NT2/D1 (cell line): ENCODE results near the gene USP8.

ENCODE experiments used
- DNase-seq: peaks from one replicate; pipeline ENCODE4 v3.0.0-alpha.2; 2011; ENCODE audit warnings: low read depth, low spot score
- H3K27me3 ChIP-seq: 2 replicates; pipeline ENCODE4 v1.6.0; 2011; ENCODE audit warnings: mild to moderate bottlenecking; ENCODE audit not compliant: insufficient read length, insufficient read depth
- H3K36me3 ChIP-seq: 2 replicates; pipeline ENCODE4 v1.6.1; 2011; ENCODE audit warnings: mild to moderate bottlenecking, low read length, mixed read lengths; ENCODE audit not compliant: insufficient read depth, insufficient read length
- H3K4me1 ChIP-seq: 2 replicates; pipeline ENCODE4 v1.5.1; 2011; ENCODE audit not compliant: insufficient read depth, insufficient read length
- H3K4me3 ChIP-seq: 2 replicates; pipeline ENCODE4 v1.5.1; 2011; ENCODE audit warnings: low read depth; ENCODE audit not compliant: insufficient read length
- H3K9ac ChIP-seq: 2 replicates; pipeline ENCODE4 v1.6.0; 2011; ENCODE audit warnings: low read depth; ENCODE audit not compliant: insufficient read length
- H3K9me3 ChIP-seq: 2 replicates; pipeline ENCODE4 v1.5.1; 2011; ENCODE audit warnings: mild to moderate bottlenecking, low read length; ENCODE audit not compliant: insufficient read depth
- SUZ12 ChIP-seq: IDR thresholded peaks from 2 replicates; pipeline ENCODE4 v1.6.1; 2011; ENCODE audit not compliant: insufficient read length, insufficient read depth; ENCODE audit errors: extremely low read depth
- YY1 ChIP-seq: IDR thresholded peaks from 2 replicates; pipeline ENCODE4 v1.6.1; 2011; ENCODE audit not compliant: insufficient read length, insufficient read depth
- ZNF274 ChIP-seq: IDR thresholded peaks from 2 replicates; pipeline ENCODE4 v1.6.1; 2011; ENCODE audit warnings: mild to moderate bottlenecking, low read depth, low read length

Gene USP8

DNA sequence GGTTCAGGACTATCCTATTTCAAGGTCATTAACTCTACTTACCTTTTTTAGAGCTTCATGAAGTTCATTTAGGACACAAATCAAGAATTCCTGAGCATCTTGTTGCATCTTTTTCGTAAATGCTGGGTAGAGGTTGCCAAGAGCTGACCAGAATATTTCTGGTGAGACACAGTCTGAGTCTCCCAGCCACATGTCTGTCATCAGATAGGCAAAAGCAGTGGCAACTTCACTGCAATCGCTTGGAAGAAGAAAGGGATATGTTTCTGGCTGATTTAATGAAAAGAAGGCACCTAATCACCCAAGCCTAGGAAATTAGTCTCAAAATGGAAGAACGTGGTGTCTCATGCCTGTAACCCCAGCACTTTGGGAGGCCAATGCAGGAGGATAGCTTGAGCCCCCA, 119.4 kb downstream of the USP8 start:
- Histone ChIP-seq H3K4me1 (no peaks in the 10 kb centered on the region), H3K36me3 (no peaks in the 10 kb centered on the region), H3K4me3 (no peak overlapping the region), H3K27me3 (no peaks in the 10 kb centered on the region), H3K9me3 (no peaks in the 10 kb centered on the region), H3K9ac (no peak overlapping the region)
- DNase-seq = no peak
- TF ChIP-seq YY1 (no peak), SUZ12 (no peak), ZNF274 (no peak)

- H3K4me1 ChIP-seq = no peaks in the 10 kb centered on the region
- H3K4me3 ChIP-seq = no peak overlapping the region
- TF ChIP-seq SUZ12 (no peak), YY1 (no peak), ZNF274 (no peak)
- H3K36me3 ChIP-seq = no peaks in the 10 kb centered on the region
- H3K9ac ChIP-seq = no peak overlapping the region
- H3K27me3 ChIP-seq = no peaks in the 10 kb centered on the region
- no peaks in the 10 kb centered on the region for H3K9me3 ChIP-seq
- no peak for DNase-seq
These were observed 120.2 kb downstream of the USP8 start for GRCh38 chr15:50544368-50544767.

GRCh38 chr15:50546566-50546965, 122.4 kb downstream of the USP8 start, which contains the start of gene USP50:
Gene USP50 (minus strand): TSS chr15:50546666. CDS start chr15:50546525, 141 bp downstream.
- H3K9me3 ChIP-seq = no peaks in the 10 kb centered on the region
- no peak within 1 kb of the TSS for H3K9ac ChIP-seq
- H3K4me3 ChIP-seq = no peak within 1 kb of the TSS
- DNase-seq = no peak
- H3K27me3 ChIP-seq = no peaks in the 10 kb centered on the region
- no peaks in the 10 kb centered on the region for H3K4me1 ChIP-seq
- no peak for TF ChIP-seq ZNF274
- TF ChIP-seq YY1 = no peak
- TF ChIP-seq SUZ12 = no peak
- no peaks in the 10 kb centered on the region for H3K36me3 ChIP-seq

GRCh38 chr15:50549326-50549725, 125.1 kb downstream of the USP8 start:
- no peaks in the 10 kb centered on the region for H3K27me3 ChIP-seq
- no peaks in the 10 kb centered on the region for H3K36me3 ChIP-seq
- no peak for TF ChIP-seq SUZ12
- no peak overlapping the region for H3K9ac ChIP-seq
- no peaks in the 10 kb centered on the region for H3K4me1 ChIP-seq
- no peaks in the 10 kb centered on the region for H3K9me3 ChIP-seq
- no peak overlapping the region for H3K4me3 ChIP-seq
- no peak for DNase-seq

DNA sequence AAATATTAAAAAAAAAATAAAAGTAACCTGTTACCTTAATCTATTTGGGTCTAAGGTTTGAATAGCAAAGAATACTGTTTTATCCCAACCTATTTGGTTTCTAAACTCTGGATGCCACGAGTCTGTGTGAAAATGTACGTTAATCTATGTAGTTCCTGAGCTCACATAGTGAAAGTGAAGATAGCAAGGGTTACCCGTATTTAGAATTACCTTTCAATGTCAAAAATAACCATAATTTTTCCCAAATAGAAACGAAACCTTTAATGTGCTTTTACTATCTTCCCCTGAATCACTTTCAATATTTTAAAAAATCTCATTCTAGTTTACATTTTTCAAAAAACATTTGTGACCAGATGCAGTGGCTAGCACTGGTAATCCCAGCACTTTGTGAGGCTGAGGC, 128.0 kb downstream of the USP8 start:
- Histone ChIP-seq H3K36me3 (no peaks in the 10 kb centered on the region), H3K27me3 (no peaks in the 10 kb centered on the region), H3K9ac (no peak overlapping the region), H3K4me3 (no peak overlapping the region), H3K4me1 (no peaks in the 10 kb centered on the region), H3K9me3 (no peaks in the 10 kb centered on the region)
- DNase-seq = no peak
- TF ChIP-seq ZNF274 (no peak), YY1 (no peak), SUZ12 (no peak)

DNA sequence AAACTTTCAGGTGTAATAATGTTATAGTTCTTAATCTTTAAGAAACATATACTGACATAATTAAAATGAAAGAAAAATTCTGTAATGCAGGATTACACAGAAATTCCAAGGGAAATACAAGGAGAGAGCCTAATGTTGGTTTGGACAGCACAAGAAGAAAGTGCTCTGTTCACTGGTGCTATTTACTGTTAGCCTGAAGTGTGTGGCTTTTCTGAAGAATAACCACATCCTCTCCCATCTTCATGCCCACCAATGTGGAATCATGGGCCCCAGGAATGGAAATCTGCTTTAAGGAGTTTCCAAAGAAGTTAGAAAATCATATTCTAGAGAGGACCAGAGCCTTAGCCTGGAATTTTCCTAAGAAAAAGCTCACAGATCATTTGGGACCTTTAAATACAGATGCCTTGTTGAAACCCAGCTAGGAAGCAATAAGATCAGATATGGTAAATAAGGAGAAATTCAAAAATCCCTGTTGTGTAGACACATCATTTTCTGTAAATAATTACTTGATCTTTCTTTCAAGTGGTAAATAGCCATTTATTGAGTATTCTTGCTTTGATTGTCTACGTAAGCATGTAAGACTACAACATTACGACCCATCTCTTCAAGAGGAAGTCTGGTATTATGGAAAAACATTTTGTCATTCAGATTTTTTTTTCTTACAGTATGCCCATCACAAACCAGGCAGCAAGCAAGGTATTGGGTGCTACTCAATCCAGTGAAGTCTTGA, 132.6 kb downstream of the USP8 start:
- no peak for DNase-seq
- H3K9me3 ChIP-seq = no peaks in the 10 kb centered on the region
- TF ChIP-seq SUZ12 = no peak
- no peak for TF ChIP-seq YY1
- TF ChIP-seq ZNF274 = no peak
- H3K36me3 ChIP-seq = peaks cover 11% of the 10 kb centered on the region
- no peak overlapping the region for H3K9ac ChIP-seq
- H3K27me3 ChIP-seq = no peaks in the 10 kb centered on the region
- H3K4me3 ChIP-seq = no peak overlapping the region
- no peaks in the 10 kb centered on the region for H3K4me1 ChIP-seq

- H3K36me3 ChIP-seq = peaks cover 11% of the 10 kb centered on the region
- no peak overlapping the region for H3K4me3 ChIP-seq
- no peak for TF ChIP-seq YY1
- TF ChIP-seq ZNF274 = no peak
- TF ChIP-seq SUZ12 = no peak
- no peak for DNase-seq
- no peaks in the 10 kb centered on the region for H3K4me1 ChIP-seq
- no peak overlapping the region for H3K9ac ChIP-seq
- no peaks in the 10 kb centered on the region for H3K27me3 ChIP-seq
- H3K9me3 ChIP-seq = no peaks in the 10 kb centered on the region
These were observed 133.8 kb downstream of the USP8 start for GRCh38 chr15:50558012-50558411.
